CD4-positive, alpha-beta T cell (primary cell): ENCODE data around the gene MRPS30. TPM values are rescaled to one million over a fixed set of nuclear protein-coding genes. Genes with fewer than 3 reads are reported as not detected.

Experiments used
- ATAC-seq: fragments of 200-7000 bp; cut with Tn5 transposase; one replicate; pipeline ENCODE4 v1.10.0; 2022; ENCODE audit warnings: mild to moderate bottlenecking; ENCODE audit not compliant: poor library complexity
- CTCF ChIA-PET: fragments of 350-600 bp; sonication (Branson Sonifier 250); formaldehyde crosslinking; loops from one replicate; lab custom pipeline; 2021; ENCODE audit warnings: antibody characterized with exemption, inconsistent platforms; lab: Charles Lee
- POLR2A ChIA-PET: fragments of 350-600 bp; sonication (Branson Sonifier 250); formaldehyde crosslinking; loops from one replicate; lab custom pipeline; 2021; ENCODE audit warnings: antibody characterized with exemption, inconsistent platforms; lab: Charles Lee
- DNase-seq, 14 experiments: peaks; one replicate each; pipeline ENCODE4 v3.0.0-alpha.2; 2013 to 2020; ENCODE audit warnings: mixed read lengths in 2 of 14
- H3K27ac ChIP-seq, 2 donors: one replicate each; pipeline versions ENCODE4 v1.5.1 to v1.7.0; 2013; ENCODE audit warnings: low read length in 2 of 2, low read depth in 1 of 2, mild to moderate bottlenecking in 1 of 2
- H3K27me3 ChIP-seq, 2 experiments: 1 replicate in 1 of 2; 2 replicates in 1 of 2; pipeline versions ENCODE4 v1.6.1 to v1.7.0; 2013; ENCODE audit warnings: low read length in 2 of 2, control low read depth in 1 of 2, mild to moderate bottlenecking in 1 of 2, moderate library complexity in 1 of 2; ENCODE audit not compliant: insufficient read depth in 2 of 2, control insufficient read depth in 1 of 2
- H3K36me3 ChIP-seq: one replicate; pipeline ENCODE4 v1.6.1; 2013; ENCODE audit warnings: low read length, control low read depth; ENCODE audit not compliant: insufficient read depth
- H3K4me1 ChIP-seq: one replicate; pipeline ENCODE4 v1.6.1; 2013; ENCODE audit warnings: low read length, control low read depth; ENCODE audit not compliant: insufficient read depth
- H3K4me3 ChIP-seq: one replicate; pipeline ENCODE4 v1.5.1; 2013; ENCODE audit warnings: mild to moderate bottlenecking, low read length, moderate library complexity
- H3K9me3 ChIP-seq, 2 experiments: 1 replicate in 1 of 2; 2 replicates in 1 of 2; pipeline versions ENCODE4 v1.6.1 to v1.7.0; 2013; ENCODE audit warnings: low read length in 2 of 2, mild to moderate bottlenecking in 2 of 2, control low read depth in 1 of 2, moderate library complexity in 1 of 2; ENCODE audit not compliant: control insufficient read depth in 1 of 2, insufficient read depth in 1 of 2
- H3K27ac Mint-ChIP-seq: one replicate; pipeline ENCODE4 v1.8.0; 2020; ENCODE audit warnings: mixed read lengths
- H3K27me3 Mint-ChIP-seq: one replicate; pipeline ENCODE4 v1.8.0; 2021; ENCODE audit warnings: mixed read lengths
- H3K36me3 Mint-ChIP-seq: one replicate; pipeline ENCODE4 v1.8.0; 2021; ENCODE audit warnings: low read depth, mixed read lengths
- H3K4me1 Mint-ChIP-seq: one replicate; pipeline ENCODE4 v1.8.0; 2021; ENCODE audit warnings: low read depth, mixed read lengths
- H3K4me3 Mint-ChIP-seq: one replicate; pipeline ENCODE4 v1.8.0; 2020; ENCODE audit warnings: mild to moderate bottlenecking, mixed read lengths
- H3K9me3 Mint-ChIP-seq: one replicate; pipeline ENCODE4 v1.8.0; 2020; ENCODE audit warnings: mixed read lengths
- intact Hi-C, 2 experiments: fragments of 100-400 bp; cut with DNase I in 1 of 2; cut with micrococcal nuclease in 1 of 2; formaldehyde crosslinking; loops; one replicate each; pipeline versions ENCODE4 v1.15.1 to v1.9.0; 2023 to 2025; cut with DNase I, micrococcal nuclease
- total RNA-seq, 174 experiments: library from RNA in 2 of 174; stranded (reverse) in 2 of 174; gene quantifications; one replicate each; pipeline ENCODE4 v1.2.3 and lab custom pipeline; 2021 to 2026
- TF ChIP-seq, protein P1 (sequence below): fragments of 200-600 bp; IDR thresholded peaks from one replicate; pipeline ENCODE4 v1.8.0; 2022; ENCODE audit warnings: antibody characterized with exemption, mild to moderate bottlenecking

The MRPS30 gene
- total RNA-seq, 2 experiments from 2014 or later = 43.2 to 43.8 TPM

DNA sequence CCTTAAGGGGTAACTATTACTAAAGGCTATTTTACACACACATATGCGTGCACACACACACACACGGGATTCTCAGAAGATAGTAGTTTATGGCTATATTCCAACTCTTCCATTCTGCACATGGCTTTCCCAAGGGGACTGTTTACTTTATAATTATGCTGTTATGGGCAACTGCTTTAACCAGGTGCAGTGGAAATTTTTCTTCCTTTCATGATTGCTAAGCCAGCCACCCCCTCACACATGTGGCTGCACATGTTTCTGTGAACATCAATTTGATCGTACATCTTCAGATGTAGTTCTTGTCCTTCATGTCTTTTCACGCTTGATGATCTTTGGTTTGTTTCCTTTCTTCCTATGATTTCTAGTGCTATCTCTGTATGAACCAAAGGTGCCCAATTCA lies 37.0 kb downstream of the MRPS30 start:
- no peaks in the 10 kb centered on the region for H3K36me3 ChIP-seq
- POLR2A ChIA-PET = no interaction called here
- intact Hi-C loops = no loop called here
- no peak overlapping the region for H3K4me3 Mint-ChIP-seq
- no peak overlapping the region for H3K27ac ChIP-seq
- no peaks in the 10 kb centered on the region for H3K36me3 Mint-ChIP-seq
- no peak overlapping the region for H3K4me3 ChIP-seq
- H3K27me3 Mint-ChIP-seq = no peaks in the 10 kb centered on the region
- H3K9me3 Mint-ChIP-seq = no peaks in the 10 kb centered on the region
- H3K27ac Mint-ChIP-seq = no peak overlapping the region
- ATAC-seq (no peak), DNase-seq (no peak)
- TF ChIP-seq, protein P1, sequence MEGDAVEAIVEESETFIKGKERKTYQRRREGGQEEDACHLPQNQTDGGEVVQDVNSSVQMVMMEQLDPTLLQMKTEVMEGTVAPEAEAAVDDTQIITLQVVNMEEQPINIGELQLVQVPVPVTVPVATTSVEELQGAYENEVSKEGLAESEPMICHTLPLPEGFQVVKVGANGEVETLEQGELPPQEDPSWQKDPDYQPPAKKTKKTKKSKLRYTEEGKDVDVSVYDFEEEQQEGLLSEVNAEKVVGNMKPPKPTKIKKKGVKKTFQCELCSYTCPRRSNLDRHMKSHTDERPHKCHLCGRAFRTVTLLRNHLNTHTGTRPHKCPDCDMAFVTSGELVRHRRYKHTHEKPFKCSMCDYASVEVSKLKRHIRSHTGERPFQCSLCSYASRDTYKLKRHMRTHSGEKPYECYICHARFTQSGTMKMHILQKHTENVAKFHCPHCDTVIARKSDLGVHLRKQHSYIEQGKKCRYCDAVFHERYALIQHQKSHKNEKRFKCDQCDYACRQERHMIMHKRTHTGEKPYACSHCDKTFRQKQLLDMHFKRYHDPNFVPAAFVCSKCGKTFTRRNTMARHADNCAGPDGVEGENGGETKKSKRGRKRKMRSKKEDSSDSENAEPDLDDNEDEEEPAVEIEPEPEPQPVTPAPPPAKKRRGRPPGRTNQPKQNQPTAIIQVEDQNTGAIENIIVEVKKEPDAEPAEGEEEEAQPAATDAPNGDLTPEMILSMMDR = no peak
- no peaks in the 10 kb centered on the region for H3K4me1 ChIP-seq
- no peaks in the 10 kb centered on the region for H3K9me3 ChIP-seq
- no peaks in the 10 kb centered on the region for H3K4me1 Mint-ChIP-seq
- no peaks in the 10 kb centered on the region for H3K27me3 ChIP-seq
- CTCF ChIA-PET = no interaction called here

DNA sequence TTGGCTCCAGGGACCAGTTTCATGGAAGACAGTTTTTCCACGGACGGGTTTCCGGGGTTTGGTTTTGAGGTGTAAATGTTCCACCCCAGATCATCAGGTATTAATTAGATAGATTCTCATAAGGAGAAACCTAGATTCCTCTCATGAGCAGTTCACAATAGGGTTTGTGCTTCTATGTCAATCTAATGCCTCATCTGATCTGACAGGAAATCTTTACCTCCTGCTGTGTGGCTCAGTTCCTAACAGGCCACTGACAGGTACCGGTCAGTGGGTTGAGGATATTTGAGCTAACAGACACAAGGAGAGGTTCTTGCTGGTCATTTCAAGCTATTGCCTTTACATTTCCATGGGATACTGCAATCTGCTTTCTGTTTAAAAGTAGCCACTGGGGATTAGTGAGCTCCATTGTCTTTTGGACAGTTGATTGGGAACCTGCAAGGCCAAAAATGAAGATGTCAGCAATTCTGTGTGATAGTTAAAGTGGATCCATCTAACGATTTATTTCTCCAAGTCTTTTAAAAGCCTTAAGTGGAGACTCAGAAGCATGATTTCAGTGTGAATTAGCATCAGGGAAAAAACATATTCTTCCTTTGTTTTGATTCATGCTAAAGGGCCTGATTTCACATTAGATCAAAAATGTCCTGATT lies 38.6 kb downstream of the MRPS30 start:
- H3K36me3 ChIP-seq = no peaks in the 10 kb centered on the region
- no peaks in the 10 kb centered on the region for H3K27me3 ChIP-seq
- CTCF ChIA-PET = no interaction called here
- no peaks in the 10 kb centered on the region for H3K27me3 Mint-ChIP-seq
- intact Hi-C loops = no loop called here
- no peaks in the 10 kb centered on the region for H3K4me1 Mint-ChIP-seq
- no peak overlapping the region for H3K4me3 ChIP-seq
- H3K9me3 ChIP-seq = no peaks in the 10 kb centered on the region
- POLR2A ChIA-PET = no interaction called here
- H3K36me3 Mint-ChIP-seq = no peaks in the 10 kb centered on the region
- no peak overlapping the region for H3K27ac Mint-ChIP-seq
- no peak overlapping the region for H3K27ac ChIP-seq
- H3K4me3 Mint-ChIP-seq = no peak overlapping the region
- H3K4me1 ChIP-seq = no peaks in the 10 kb centered on the region
- DNase-seq = no peak
- no peak for ATAC-seq
- H3K9me3 Mint-ChIP-seq = no peaks in the 10 kb centered on the region
- TF ChIP-seq, protein P1 = no peak

DNA sequence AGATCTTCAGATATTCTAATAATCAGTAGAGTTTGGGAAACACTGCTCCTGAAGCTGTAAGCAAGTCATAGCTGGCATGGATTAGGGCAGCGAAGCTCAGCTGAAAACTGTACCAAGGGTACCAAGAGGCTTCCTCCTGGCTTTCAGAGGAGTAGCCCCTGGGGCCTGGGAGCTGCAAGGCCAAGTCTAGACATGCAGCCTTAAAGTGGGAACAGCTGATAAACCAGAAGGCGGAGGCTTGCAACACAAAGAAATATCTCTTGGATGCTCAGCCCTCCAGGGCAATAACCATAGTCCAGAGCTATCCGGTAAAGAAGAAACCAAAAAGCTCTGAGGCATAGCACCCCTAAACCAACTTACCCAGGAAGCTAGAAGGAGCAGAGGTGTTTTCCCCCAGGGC lies 51.5 kb downstream of the MRPS30 start:
- H3K27me3 ChIP-seq = no peaks in the 10 kb centered on the region
- H3K27ac Mint-ChIP-seq = no peak overlapping the region
- no peaks in the 10 kb centered on the region for H3K36me3 ChIP-seq
- TF ChIP-seq, protein P1 = no peak
- H3K27ac ChIP-seq = no peak overlapping the region
- ATAC-seq (no peak), DNase-seq (no peak)
- no peaks in the 10 kb centered on the region for H3K27me3 Mint-ChIP-seq
- no peaks in the 10 kb centered on the region for H3K36me3 Mint-ChIP-seq
- H3K9me3 Mint-ChIP-seq = no peaks in the 10 kb centered on the region
- H3K4me1 ChIP-seq = no peaks in the 10 kb centered on the region
- CTCF ChIA-PET = no interaction called here
- H3K9me3 ChIP-seq = no peaks in the 10 kb centered on the region
- POLR2A ChIA-PET = no interaction called here
- intact Hi-C loops = no loop called here
- H3K4me1 Mint-ChIP-seq = no peaks in the 10 kb centered on the region
- no peak overlapping the region for H3K4me3 ChIP-seq
- no peak overlapping the region for H3K4me3 Mint-ChIP-seq
